ENCODE measurements around the gene ULK2.

DNA sequence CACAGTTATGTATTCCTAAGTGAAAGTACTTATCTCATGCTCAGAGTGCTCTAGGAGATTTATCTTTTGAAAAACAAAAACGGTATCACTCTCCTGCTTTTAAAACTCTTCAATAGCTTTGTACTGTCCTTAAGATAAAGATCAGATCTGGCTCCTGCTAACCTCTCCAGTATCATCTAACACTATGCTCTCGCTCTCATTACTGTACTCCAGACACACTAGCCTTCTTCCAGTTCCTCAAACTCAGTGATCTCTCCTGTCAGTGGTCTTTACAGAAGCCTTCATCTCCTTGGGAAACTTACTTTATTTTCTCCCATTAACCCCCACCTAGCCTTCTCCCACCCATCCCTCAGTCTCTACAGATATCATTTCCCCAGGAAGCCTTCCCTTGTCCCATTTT lies 10.1 kb downstream of the ULK2 start:
- TF ChIP-seq ZNF747 (tag by site-specific recombination; IDR thresholded peaks at IDR 0.05): no peak
- TF ChIP-seq ZNF311 (tag by site-specific recombination; IDR thresholded peaks at IDR 0.05; ENCODE audit: borderline replicate concordance): no peak
- no peak for TF ChIP-seq ZNF843 (tag by site-specific recombination; IDR thresholded peaks at IDR 0.05)
- TF ChIP-seq, protein P1, sequence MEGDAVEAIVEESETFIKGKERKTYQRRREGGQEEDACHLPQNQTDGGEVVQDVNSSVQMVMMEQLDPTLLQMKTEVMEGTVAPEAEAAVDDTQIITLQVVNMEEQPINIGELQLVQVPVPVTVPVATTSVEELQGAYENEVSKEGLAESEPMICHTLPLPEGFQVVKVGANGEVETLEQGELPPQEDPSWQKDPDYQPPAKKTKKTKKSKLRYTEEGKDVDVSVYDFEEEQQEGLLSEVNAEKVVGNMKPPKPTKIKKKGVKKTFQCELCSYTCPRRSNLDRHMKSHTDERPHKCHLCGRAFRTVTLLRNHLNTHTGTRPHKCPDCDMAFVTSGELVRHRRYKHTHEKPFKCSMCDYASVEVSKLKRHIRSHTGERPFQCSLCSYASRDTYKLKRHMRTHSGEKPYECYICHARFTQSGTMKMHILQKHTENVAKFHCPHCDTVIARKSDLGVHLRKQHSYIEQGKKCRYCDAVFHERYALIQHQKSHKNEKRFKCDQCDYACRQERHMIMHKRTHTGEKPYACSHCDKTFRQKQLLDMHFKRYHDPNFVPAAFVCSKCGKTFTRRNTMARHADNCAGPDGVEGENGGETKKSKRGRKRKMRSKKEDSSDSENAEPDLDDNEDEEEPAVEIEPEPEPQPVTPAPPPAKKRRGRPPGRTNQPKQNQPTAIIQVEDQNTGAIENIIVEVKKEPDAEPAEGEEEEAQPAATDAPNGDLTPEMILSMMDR (tag by site-specific recombination; IDR thresholded peaks at IDR 0.05): no peak
